Peyer's patch (tissue), 4 donors: ENCODE results near the gene FBLN7. TPM values are rescaled to one million over a fixed set of nuclear protein-coding genes. Genes with fewer than 3 reads are reported as not detected.

Experiments
- DNase-seq, 3 donors: peaks; one replicate each; pipeline ENCODE4 v3.0.0-alpha.2; 2017 to 2019
- H3K27ac ChIP-seq, 4 donors: fragments of 200-600 bp; sonication (generic); one replicate each; pipeline ENCODE4 v1.5.1; 2016 to 2019
- H3K27me3 ChIP-seq, 2 donors: fragments of 200-600 bp; sonication (generic); one replicate each; pipeline ENCODE4 v1.5.1; 2019
- H3K36me3 ChIP-seq, 3 donors: fragments of 200-600 bp; sonication (generic); one replicate each; pipeline ENCODE4 v1.5.1; 2016 to 2019
- H3K4me1 ChIP-seq, 4 donors: fragments of 200-600 bp; sonication (generic); one replicate each; pipeline ENCODE4 v1.5.1; 2016 to 2019
- H3K4me3 ChIP-seq, 4 donors: fragments of 200-600 bp; sonication (generic); 1 replicate in 3 of 4; 2 replicates in 1 of 4; pipeline ENCODE4 v1.5.1; 2016 to 2019; ENCODE audit warnings: mild to moderate bottlenecking in 1 of 4
- H3K9me3 ChIP-seq, 4 donors: fragments of 200-600 bp; sonication (generic); one replicate each; pipeline ENCODE4 v1.5.1; 2016 to 2019; ENCODE audit warnings: mild to moderate bottlenecking in 1 of 4
- POLR2A ChIP-seq, 2 donors: fragments of 450-650 bp; IDR thresholded peaks; one replicate each; pipeline ENCODE4 v1.5.1; 2017; ENCODE audit warnings: antibody characterized with exemption in 2 of 2, mild to moderate bottlenecking in 2 of 2, moderate library complexity in 2 of 2
- total RNA-seq, 4 donors: library from RNA; depleted of rRNA; stranded (reverse); fragments of >200 nt; gene quantifications; one replicate each; pipeline ENCODE4 v1.1.0, GENCODE V29; 2016
- TF ChIP-seq, protein P1 (sequence below), 6 experiments: fragments of 450-650 bp in 4 of 6; fragments of 200-600 bp in 2 of 6; sonication (generic) in 1 of 6; IDR thresholded peaks; one replicate each; pipeline ENCODE4 v1.5.1; 2017 to 2019; ENCODE audit warnings: antibody characterized with exemption in 6 of 6, mild to moderate bottlenecking in 3 of 6, moderate library complexity in 1 of 6

The FBLN7 gene
- total RNA-seq, 4 donors from 2014 or later: 1.5 to 7.4 (median 1.9) TPM; not detected in 1

DNA sequence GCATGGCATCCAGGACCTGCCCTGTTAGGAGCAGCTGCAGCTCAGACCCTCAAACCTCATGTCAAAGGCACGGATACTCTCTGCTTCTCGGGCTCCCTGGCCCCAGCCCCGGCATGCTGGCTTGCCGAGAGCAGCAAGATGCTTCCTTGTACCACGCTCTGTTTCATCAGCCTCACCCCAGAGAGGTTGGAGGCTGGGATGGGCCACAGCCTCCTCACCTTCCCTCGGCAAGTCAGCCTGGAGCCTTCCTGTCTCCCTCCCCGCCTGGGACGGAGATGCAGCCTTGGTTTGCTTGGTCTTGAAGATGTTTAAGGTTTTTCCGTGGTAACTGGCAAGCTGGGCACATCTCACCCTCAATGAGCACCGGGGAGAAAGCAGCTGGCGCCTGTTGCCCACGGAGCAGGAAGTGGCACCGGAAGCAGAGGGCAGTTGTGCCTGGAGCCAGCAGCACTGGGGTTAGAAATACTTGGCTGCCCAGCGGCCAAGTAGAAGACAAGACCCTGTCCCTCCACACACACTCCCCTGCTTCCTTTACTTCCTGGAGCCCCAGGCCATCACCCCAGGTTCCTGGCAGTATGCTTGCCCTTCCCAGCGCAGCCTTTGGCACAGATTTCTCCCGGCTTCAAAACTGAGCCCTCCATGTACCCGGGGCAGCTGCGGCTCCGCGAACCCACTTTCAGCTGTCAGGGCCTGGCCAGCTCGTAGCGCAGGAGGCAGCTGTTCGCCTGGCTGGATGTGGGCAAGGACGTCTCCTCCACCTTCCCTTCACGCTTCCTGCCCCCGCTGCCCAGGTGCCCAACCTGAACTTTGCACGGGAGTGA is 17.4 kb downstream of the FBLN7 start:
- TF ChIP-seq, protein P1, sequence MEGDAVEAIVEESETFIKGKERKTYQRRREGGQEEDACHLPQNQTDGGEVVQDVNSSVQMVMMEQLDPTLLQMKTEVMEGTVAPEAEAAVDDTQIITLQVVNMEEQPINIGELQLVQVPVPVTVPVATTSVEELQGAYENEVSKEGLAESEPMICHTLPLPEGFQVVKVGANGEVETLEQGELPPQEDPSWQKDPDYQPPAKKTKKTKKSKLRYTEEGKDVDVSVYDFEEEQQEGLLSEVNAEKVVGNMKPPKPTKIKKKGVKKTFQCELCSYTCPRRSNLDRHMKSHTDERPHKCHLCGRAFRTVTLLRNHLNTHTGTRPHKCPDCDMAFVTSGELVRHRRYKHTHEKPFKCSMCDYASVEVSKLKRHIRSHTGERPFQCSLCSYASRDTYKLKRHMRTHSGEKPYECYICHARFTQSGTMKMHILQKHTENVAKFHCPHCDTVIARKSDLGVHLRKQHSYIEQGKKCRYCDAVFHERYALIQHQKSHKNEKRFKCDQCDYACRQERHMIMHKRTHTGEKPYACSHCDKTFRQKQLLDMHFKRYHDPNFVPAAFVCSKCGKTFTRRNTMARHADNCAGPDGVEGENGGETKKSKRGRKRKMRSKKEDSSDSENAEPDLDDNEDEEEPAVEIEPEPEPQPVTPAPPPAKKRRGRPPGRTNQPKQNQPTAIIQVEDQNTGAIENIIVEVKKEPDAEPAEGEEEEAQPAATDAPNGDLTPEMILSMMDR (IDR thresholded peaks at IDR 0.05): no peak
- TF ChIP-seq POLR2A (IDR thresholded peaks at IDR 0.05): no peak
- peak in 2 of 3 donors; percentile 55 to 61 for DNase-seq
- Histone ChIP-seq H3K36me3 (no peaks in the 10 kb centered on the region), H3K27ac (peak overlapping the region in 1 of 4 donors; percentile 59), H3K27me3 (no peaks in the 10 kb centered on the region), H3K9me3 (no peaks in the 10 kb centered on the region), H3K4me3 (peak overlapping the region in 1 of 4 donors; percentile 16), H3K4me1 (peaks cover 0 to 15% (median 0%) of the 10 kb centered on the region in 4 donors)

DNA sequence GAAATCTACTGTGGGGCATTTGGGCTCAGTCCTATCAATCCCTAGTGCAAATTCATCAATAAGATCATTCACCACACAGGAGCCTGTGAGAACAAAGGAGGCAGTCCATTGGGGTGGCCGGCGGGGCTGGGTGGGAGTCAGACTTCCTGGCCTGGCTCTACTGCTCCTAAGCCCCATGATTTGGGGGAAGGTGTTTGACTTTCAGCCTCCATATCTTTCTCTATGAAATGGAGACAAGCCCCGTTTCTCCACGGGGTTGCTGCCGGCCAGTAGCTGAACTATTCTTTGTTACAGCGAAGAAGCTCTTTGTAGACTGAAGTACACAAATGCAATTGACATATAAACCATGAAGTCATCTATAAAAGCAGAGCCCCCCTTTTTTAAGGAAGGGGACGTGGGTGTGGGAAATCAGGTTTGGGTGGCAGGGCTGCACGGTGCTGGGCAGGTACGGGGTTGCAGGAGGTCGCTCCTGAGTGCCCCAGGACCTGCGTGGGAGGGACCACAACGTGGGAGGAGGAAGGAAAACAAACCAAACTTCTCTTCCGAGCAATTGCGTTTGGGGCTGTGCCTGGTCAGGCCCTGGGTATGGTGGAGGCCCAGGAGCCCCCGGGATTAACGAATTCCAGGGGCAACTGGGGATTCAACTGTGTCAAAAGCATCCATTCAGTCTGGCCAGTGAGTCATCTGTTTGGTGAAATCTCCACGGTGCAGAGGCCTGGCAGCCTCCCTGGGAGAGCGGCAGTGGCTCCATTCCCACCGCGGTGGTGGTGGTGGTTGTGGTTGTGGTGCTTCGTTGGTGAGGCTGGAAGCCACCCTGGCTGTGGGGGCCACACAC is 18.2 kb downstream of the FBLN7 start:
- Histone ChIP-seq H3K36me3 (no peaks in the 10 kb centered on the region), H3K4me1 (peaks cover 0 to 15% (median 0%) of the 10 kb centered on the region in 4 donors), H3K27ac (peak overlapping the region in 1 of 4 donors; percentile 59), H3K27me3 (no peaks in the 10 kb centered on the region), H3K9me3 (no peaks in the 10 kb centered on the region), H3K4me3 (peak overlapping the region in 1 of 4 donors; percentile 16)
- DNase-seq: peak in 1 of 3 donors; percentile 42
- TF ChIP-seq, protein P1 (IDR thresholded peaks at IDR 0.05): no peak
- TF ChIP-seq POLR2A (IDR thresholded peaks at IDR 0.05): no peak

DNA sequence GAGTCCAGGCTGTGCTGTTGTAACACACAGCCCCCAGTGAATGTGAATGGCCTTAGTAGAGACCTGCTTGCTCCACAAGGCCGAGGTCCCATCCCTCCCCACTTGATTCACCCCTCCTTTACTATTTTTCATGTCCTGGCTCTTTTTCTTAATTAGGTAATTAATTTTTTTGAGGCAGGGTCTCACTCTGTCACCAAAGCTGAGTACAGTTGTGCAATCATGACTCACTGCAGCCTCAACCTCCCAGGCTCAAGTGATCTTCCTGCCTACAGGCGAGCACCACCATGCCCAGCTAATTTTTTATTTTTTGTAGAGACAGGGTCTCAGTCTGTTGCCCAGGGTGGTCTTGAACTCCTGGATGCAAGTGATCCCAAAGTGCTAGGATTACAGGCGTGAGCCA is 19.3 kb downstream of the FBLN7 start:
- Histone ChIP-seq H3K36me3 (no peaks in the 10 kb centered on the region), H3K4me3 (no peak overlapping the region), H3K9me3 (no peaks in the 10 kb centered on the region), H3K4me1 (peaks cover 0 to 15% (median 0%) of the 10 kb centered on the region in 4 donors), H3K27me3 (no peaks in the 10 kb centered on the region), H3K27ac (no peak overlapping the region)
- TF ChIP-seq POLR2A (IDR thresholded peaks at IDR 0.05): no peak
- TF ChIP-seq, protein P1 (IDR thresholded peaks at IDR 0.05): no peak
- no peak for DNase-seq

DNA sequence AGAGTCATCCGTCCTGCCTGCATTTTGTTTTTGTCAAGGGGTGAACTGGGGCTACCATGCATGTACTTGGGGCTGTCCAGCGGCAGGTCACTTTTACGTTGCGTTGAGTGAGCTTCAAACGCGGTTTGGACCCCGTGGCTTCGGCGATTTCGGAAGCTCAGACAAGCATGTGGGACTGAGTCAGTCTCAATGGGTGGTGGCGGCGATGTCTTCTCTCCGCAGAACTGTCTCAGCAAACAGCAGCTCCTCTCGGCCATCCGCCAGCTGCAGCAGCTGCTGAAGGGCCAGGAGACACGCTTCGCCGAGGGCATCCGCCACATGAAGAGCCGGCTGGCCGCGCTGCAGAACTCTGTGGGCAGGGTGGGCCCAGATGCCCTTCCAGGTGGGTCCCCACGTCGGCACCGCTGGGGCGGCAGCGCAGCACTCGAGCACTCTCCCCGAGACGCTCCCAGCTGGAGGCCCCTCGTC is 21.3 kb downstream of the FBLN7 start:
- peak overlapping the region in 1 of 4 donors; percentile 18 for H3K4me3 ChIP-seq
- peaks cover 0 to 15% (median 0%) of the 10 kb centered on the region in 4 donors for H3K4me1 ChIP-seq
- TF ChIP-seq, protein P1 (IDR thresholded peaks at IDR 0.05): no peak
- TF ChIP-seq POLR2A (IDR thresholded peaks at IDR 0.05): no peak
- no peaks in the 10 kb centered on the region for H3K9me3 ChIP-seq
- peak in 2 of 3 donors; percentile 79 to 86 for DNase-seq
- H3K27me3 ChIP-seq: no peaks in the 10 kb centered on the region
- H3K36me3 ChIP-seq: no peaks in the 10 kb centered on the region
- peak overlapping the region in 1 of 4 donors; percentile 35 for H3K27ac ChIP-seq
